IMR-90 (cell line): ENCODE results near the gene PIAS4. TPM values are rescaled to one million over a fixed set of nuclear protein-coding genes. Genes with fewer than 3 reads are reported as not detected.

ENCODE experiments used
- ATAC-seq: fragments of 200-7000 bp; cut with Tn5 transposase; 2 replicates; pipeline ENCODE4 v1.9.1; 2020; ENCODE audit warnings: low read depth, mild to moderate bottlenecking, moderate library complexity
- BruUV-seq: library from RNA; stranded (reverse); fragments of 400-500 nt; replicated peaks from 2 replicates; lab custom pipeline; 2021; lab: Mats Ljungman, UMichigan
- CTCF ChIA-PET: fragments of 300-600 bp; formaldehyde crosslinking; extraction: SDS; loops from one replicate; lab custom pipeline; 2021; ENCODE audit warnings: antibody characterized with exemption; lab: Yijun Ruan, JAX
- POLR2A ChIA-PET: fragments of 300-600 bp; sonication (Branson Sonifier 250); formaldehyde crosslinking; loops from one replicate; lab custom pipeline; 2022; ENCODE audit warnings: antibody characterized with exemption; ENCODE audit not compliant: unreplicated experiment; lab: Charles Lee
- DNase-seq: peaks from one replicate; pipeline ENCODE4 v3.0.0; 2013
- H2AFZ ChIP-seq: replicated peaks from 2 replicates; pipeline ENCODE3; 2013; ENCODE audit warnings: low read length, mild to moderate bottlenecking; ENCODE audit not compliant: poor library complexity
- H2AK5ac ChIP-seq: 2 replicates; pipeline ENCODE4 v1.6.1; 2013; ENCODE audit warnings: low read depth, low read length, inconsistent platforms
- H2AK9ac ChIP-seq: replicated peaks from 2 replicates; pipeline ENCODE3; 2013; ENCODE audit warnings: mild to moderate bottlenecking, low read depth, low read length, moderate library complexity; ENCODE audit not compliant: poor library complexity
- H2BK120ac ChIP-seq: 2 replicates; pipeline ENCODE4 v1.6.1; 2013; ENCODE audit warnings: low read depth, low read length, inconsistent platforms
- H2BK15ac ChIP-seq: 3 replicates; pipeline ENCODE4 v1.6.1; 2013; ENCODE audit warnings: low read depth, low read length, inconsistent platforms
- H2BK20ac ChIP-seq: 2 replicates; pipeline ENCODE4 v1.6.1; 2013; ENCODE audit warnings: low read depth, mild to moderate bottlenecking, inconsistent platforms, low read length, moderate library complexity
- H2BK5ac ChIP-seq: 2 replicates; pipeline ENCODE4 v1.6.1; 2013; ENCODE audit warnings: mild to moderate bottlenecking, low read depth, low read length, inconsistent platforms; ENCODE audit not compliant: poor library complexity, severe bottlenecking
- H3K14ac ChIP-seq: replicated peaks from 2 replicates; pipeline ENCODE4 v1.6.1; 2013; ENCODE audit warnings: low read depth, low read length, inconsistent platforms
- H3K18ac ChIP-seq: 2 replicates; pipeline ENCODE4 v1.6.1; 2013; ENCODE audit warnings: low read depth, low read length, control low read depth
- H3K23ac ChIP-seq: 2 replicates; pipeline ENCODE4 v1.6.1; 2013; ENCODE audit warnings: low read depth, low read length, inconsistent platforms
- H3K27ac ChIP-seq: 2 replicates; pipeline ENCODE4 v1.5.1; 2013; ENCODE audit warnings: mild to moderate bottlenecking, control low read depth, low read length; ENCODE audit not compliant: insufficient read depth
- H3K27me3 ChIP-seq: 2 replicates; pipeline ENCODE4 v1.6.1; 2013; ENCODE audit warnings: low read length; ENCODE audit not compliant: control insufficient read depth, insufficient read depth
- H3K36me3 ChIP-seq: 2 replicates; pipeline ENCODE4 v1.6.1; 2013; ENCODE audit warnings: low read length, mixed read lengths; ENCODE audit not compliant: control insufficient read depth, insufficient read depth
- H3K4ac ChIP-seq: 2 replicates; pipeline ENCODE4 v1.6.1; 2013; ENCODE audit warnings: low read depth, low read length, inconsistent platforms
- H3K4me1 ChIP-seq: 2 replicates; pipeline ENCODE4 v1.6.1; 2013; ENCODE audit warnings: low read length, mixed read lengths; ENCODE audit not compliant: control insufficient read depth, insufficient read depth
- H3K4me2 ChIP-seq: 2 replicates; pipeline ENCODE4 v1.6.1; 2013; ENCODE audit warnings: low read depth, mild to moderate bottlenecking, control low read depth, low read length, moderate library complexity
- H3K4me3 ChIP-seq: 2 replicates; pipeline ENCODE4 v1.5.1; 2013; ENCODE audit warnings: low read depth, mild to moderate bottlenecking, control low read depth, low read length, moderate library complexity; ENCODE audit not compliant: insufficient read depth
- H3K56ac ChIP-seq: 2 replicates; pipeline ENCODE4 v1.6.1; 2013; ENCODE audit warnings: low read length, inconsistent platforms; ENCODE audit not compliant: insufficient read depth; ENCODE audit errors: extremely low read depth
- H3K79me1 ChIP-seq, 2 experiments: 2 replicates each; pipeline ENCODE4 v1.6.1; 2013; ENCODE audit warnings: low read length in 2 of 2, inconsistent platforms in 1 of 2, low read depth in 1 of 2
- H3K9ac ChIP-seq: 2 replicates; pipeline ENCODE4 v1.6.1; 2013; ENCODE audit warnings: low read depth, low read length, control low read depth
- H3K9me1 ChIP-seq: 2 replicates; pipeline ENCODE4 v1.6.1; 2013; ENCODE audit warnings: low read length, inconsistent platforms; ENCODE audit not compliant: insufficient read depth
- H3K9me3 ChIP-seq: 2 replicates; pipeline ENCODE4 v1.6.1; 2013; ENCODE audit warnings: low read length; ENCODE audit not compliant: control insufficient read depth, insufficient read depth
- H4K20me1 ChIP-seq: 2 replicates; pipeline ENCODE4 v1.6.1; 2013; ENCODE audit warnings: low read length, inconsistent platforms; ENCODE audit not compliant: insufficient read depth
- H4K5ac ChIP-seq: 2 replicates; pipeline ENCODE4 v1.6.1; 2013; ENCODE audit warnings: mild to moderate bottlenecking, low read depth, low read length, control low read depth
- H4K8ac ChIP-seq, 2 experiments: 2 replicates each; pipeline ENCODE4 v1.6.1; 2013; ENCODE audit warnings: low read depth in 2 of 2, low read length in 2 of 2, control low read depth in 1 of 2, inconsistent platforms in 1 of 2
- H4K91ac ChIP-seq: 2 replicates; pipeline ENCODE4 v1.6.1; 2013; ENCODE audit warnings: low read depth, low read length, inconsistent platforms; ENCODE audit not compliant: insufficient read depth
- CHD1 ChIP-seq: IDR thresholded peaks from 2 replicates; pipeline ENCODE4 v1.6.1; 2012; ENCODE audit warnings: low read depth, low read length, improper control_type of control experiment
- FOS ChIP-seq: fragments of 150-350 bp; IDR thresholded peaks from 2 replicates; pipeline ENCODE4 v1.6.1; 2016; ENCODE audit warnings: low read depth, low read length
- MAFK ChIP-seq: IDR thresholded peaks from 2 replicates; pipeline ENCODE4 v1.6.1; 2012; ENCODE audit warnings: low read depth, low read length, improper control_type of control experiment
- WGBS, 2 experiments: methylation state at CpG; one replicate each; pipeline versions ENCODE4 v1.1.5 to v1.1.7; 2013; ENCODE audit warnings: missing lambda C conversion rate in 2 of 2; ENCODE audit not compliant: insufficient read length in 1 of 2; ENCODE audit errors: extremely low coverage in 2 of 2; 5-methylcytosine and 5-hydroxymethylcytosine counted together
- dilution Hi-C: fragments of 300-500 bp; cut with HindIII; formaldehyde crosslinking; loops from one replicate; pipeline ENCODE4 v1.14.3; 2018; ENCODE audit warnings: low sequenced_read_pairs; ENCODE audit not compliant: unreplicated experiment
- in situ Hi-C: fragments of 300-500 bp; cut with MboI; formaldehyde crosslinking; loops from 3 replicates; pipeline ENCODE4 v1.14.3; 2019; ENCODE audit warnings: low sequenced_read_pairs, inconsistent platforms, mixed read lengths
- intact Hi-C: fragments of 100-400 bp; cut with micrococcal nuclease; formaldehyde crosslinking; loops from 2 replicates; pipeline ENCODE4 v1.10.0; 2022
- polyA plus RNA-seq, 3 experiments: library from polyadenylated mRNA; depleted of rRNA; stranded (reverse); fragments of >200 nt; gene quantifications; 2 replicates each; pipeline ENCODE4 v1.2.3, GENCODE V29; 2012; ENCODE audit warnings: low replicate concordance in 1 of 3
- total RNA-seq: library from RNA; depleted of rRNA; stranded (reverse); fragments of >200 nt; gene quantifications from 2 replicates; pipeline ENCODE4 v1.2.3, GENCODE V29; 2012
- TF ChIP-seq, protein P1 (sequence below): fragments of 150-350 bp; IDR thresholded peaks from 2 replicates; pipeline ENCODE4 v1.6.1; 2016; ENCODE audit warnings: low read depth, mild to moderate bottlenecking, low read length, moderate library complexity, borderline replicate concordance
- TF ChIP-seq, protein P2 (sequence below): conservative IDR thresholded peaks from 2 replicates; pipeline ENCODE4 v1.5.1; 2012; ENCODE audit warnings: mild to moderate bottlenecking, low read depth, low read length, improper control_type of control experiment

Gene PIAS4
- total and polyA plus RNA-seq, 2 of the 4 experiments (the other 2 are of a cell fraction): 12.1 to 13.6 TPM

DNA sequence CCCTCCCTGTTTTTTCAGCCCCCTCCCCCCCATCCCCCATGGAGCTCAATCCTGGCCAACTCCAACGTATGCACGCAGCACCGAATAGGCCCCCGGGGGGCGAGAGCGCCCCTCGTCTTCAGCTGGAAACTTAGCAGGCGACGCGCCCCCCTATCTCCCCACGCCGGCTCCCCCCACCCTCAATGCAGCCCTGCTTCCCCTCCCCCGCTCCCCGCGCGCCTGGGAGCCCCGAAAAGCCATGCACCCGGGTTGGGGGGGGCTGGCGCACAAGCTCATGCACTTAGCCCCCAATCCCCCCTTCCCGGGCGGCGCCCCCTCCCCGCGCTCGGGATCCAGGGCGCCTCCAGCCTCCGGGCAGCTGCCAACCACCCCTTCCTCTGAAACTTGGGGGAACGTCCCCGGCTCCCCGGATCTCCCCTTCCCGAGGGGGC, 58.7 kb downstream of the PIAS4 start:
- peak overlapping the region; percentile 56 for H3K4me3 ChIP-seq
- no peak overlapping the region for H4K5ac ChIP-seq
- peaks cover 3 to 15% of the 10 kb centered on the region in 2 experiments; a peak in 2 of 4 replicates for H3K79me1 ChIP-seq
- H3K27ac ChIP-seq: peak overlapping the region; percentile 92
- peak overlapping the region; percentile 38; the same call in 1 of the 2 replicates for H3K18ac ChIP-seq
- no peak overlapping the region for H3K4me2 ChIP-seq
- H2BK5ac ChIP-seq: peak overlapping the region; percentile 59
- ChIA-PET CTCF (no interaction called here), POLR2A (interaction anchor here (0.7 kb wide), 1 partner anchor 43 kb away, joined by 3 read pairs; no protein-coding TSS in a partner anchor)
- H3K56ac ChIP-seq: no peak overlapping the region
- no peaks in the 10 kb centered on the region for H3K9me1 ChIP-seq
- H4K8ac ChIP-seq: peak overlapping the region in 1 of 2 experiments; percentile 79; a peak in 2 of 4 replicates
- peak overlapping the region; percentile 66 for H3K4ac ChIP-seq
- peaks cover 15% of the 10 kb centered on the region for H3K4me1 ChIP-seq
- H3K27me3 ChIP-seq: no peaks in the 10 kb centered on the region
- no peak for ATAC-seq
- peak overlapping the region; percentile 32; the same call in 1 of the 2 replicates for H4K91ac ChIP-seq
- no peak overlapping the region for H2BK15ac ChIP-seq
- dilution Hi-C loops (no loop called here), in situ Hi-C loops (no loop called here), intact Hi-C loops (loop anchor here (5.0 kb wide), 1 partner anchor 121 kb away; no protein-coding TSS in a partner anchor)
- peak overlapping the region; percentile 90 for H2AFZ ChIP-seq
- DNase-seq: no peak
- H3K14ac ChIP-seq: no peak overlapping the region; the same call in 1 of the 2 replicates
- 0 out of 2 replicates have a peak overlapping the region, but pooled peaks have one; percentile 20 for H2AK5ac ChIP-seq
- peaks cover 22% of the 10 kb centered on the region for H3K36me3 ChIP-seq
- peak overlapping the region; percentile 99 for H2AK9ac ChIP-seq
- no peak for TF ChIP-seq MAFK
- no peak for TF ChIP-seq CHD1
- no peak for TF ChIP-seq FOS
- TF ChIP-seq, protein P1, sequence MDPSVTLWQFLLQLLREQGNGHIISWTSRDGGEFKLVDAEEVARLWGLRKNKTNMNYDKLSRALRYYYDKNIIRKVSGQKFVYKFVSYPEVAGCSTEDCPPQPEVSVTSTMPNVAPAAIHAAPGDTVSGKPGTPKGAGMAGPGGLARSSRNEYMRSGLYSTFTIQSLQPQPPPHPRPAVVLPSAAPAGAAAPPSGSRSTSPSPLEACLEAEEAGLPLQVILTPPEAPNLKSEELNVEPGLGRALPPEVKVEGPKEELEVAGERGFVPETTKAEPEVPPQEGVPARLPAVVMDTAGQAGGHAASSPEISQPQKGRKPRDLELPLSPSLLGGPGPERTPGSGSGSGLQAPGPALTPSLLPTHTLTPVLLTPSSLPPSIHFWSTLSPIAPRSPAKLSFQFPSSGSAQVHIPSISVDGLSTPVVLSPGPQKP: no peak
- TF ChIP-seq, protein P2, sequence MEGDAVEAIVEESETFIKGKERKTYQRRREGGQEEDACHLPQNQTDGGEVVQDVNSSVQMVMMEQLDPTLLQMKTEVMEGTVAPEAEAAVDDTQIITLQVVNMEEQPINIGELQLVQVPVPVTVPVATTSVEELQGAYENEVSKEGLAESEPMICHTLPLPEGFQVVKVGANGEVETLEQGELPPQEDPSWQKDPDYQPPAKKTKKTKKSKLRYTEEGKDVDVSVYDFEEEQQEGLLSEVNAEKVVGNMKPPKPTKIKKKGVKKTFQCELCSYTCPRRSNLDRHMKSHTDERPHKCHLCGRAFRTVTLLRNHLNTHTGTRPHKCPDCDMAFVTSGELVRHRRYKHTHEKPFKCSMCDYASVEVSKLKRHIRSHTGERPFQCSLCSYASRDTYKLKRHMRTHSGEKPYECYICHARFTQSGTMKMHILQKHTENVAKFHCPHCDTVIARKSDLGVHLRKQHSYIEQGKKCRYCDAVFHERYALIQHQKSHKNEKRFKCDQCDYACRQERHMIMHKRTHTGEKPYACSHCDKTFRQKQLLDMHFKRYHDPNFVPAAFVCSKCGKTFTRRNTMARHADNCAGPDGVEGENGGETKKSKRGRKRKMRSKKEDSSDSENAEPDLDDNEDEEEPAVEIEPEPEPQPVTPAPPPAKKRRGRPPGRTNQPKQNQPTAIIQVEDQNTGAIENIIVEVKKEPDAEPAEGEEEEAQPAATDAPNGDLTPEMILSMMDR: no peak
- no peak overlapping the region for H2BK20ac ChIP-seq
- BruUV-seq: no TSS peak
- 0% methylated on average over 4 of the region's 31 CpGs; no CpG with 5 or more reads in 1 of the 2 experiments for WGBS, 2 experiments
- no peak overlapping the region for H3K23ac ChIP-seq
- H3K9ac ChIP-seq: peak overlapping the region; percentile 30
- H3K9me3 ChIP-seq: no peaks in the 10 kb centered on the region
- peaks cover 37% of the 10 kb centered on the region for H4K20me1 ChIP-seq
- no peak overlapping the region for H2BK120ac ChIP-seq
